Spleen (tissue), 7 donors: Measurements from ENCODE around the gene DNAH11.

Experiments
- CTCF ChIP-seq, 11 experiments: fragments of 200-600 bp in 7 of 11; fragments of 450-650 bp in 4 of 11; sonication (generic) in 4 of 11; IDR thresholded peaks in 8 of 11; conservative IDR thresholded peaks in 3 of 11; 1 replicate in 7 of 11; 2 replicates in 4 of 11; pipeline versions ENCODE4 v1.4.0 to v1.8.0; 2016 to 2021; ENCODE audit warnings: antibody characterized with exemption in 11 of 11, inconsistent platforms in 4 of 11, mild to moderate bottlenecking in 1 of 11
- POLR2A ChIP-seq, 3 donors: fragments of 450-650 bp; IDR thresholded peaks; one replicate each; pipeline ENCODE4 v1.5.1; 2017; ENCODE audit warnings: antibody characterized with exemption in 3 of 3, mild to moderate bottlenecking in 1 of 3
- POLR2AphosphoS5 ChIP-seq, 3 donors: sonication (generic); formaldehyde crosslinking; IDR thresholded peaks; one replicate each; pipeline ENCODE4 v1.5.1; 2017; ENCODE audit warnings: antibody characterized with exemption in 3 of 3
- donor health status: DM: no; HTN: no; CAD: no; lungs with moderate emphysema.
- donor health status: DM: no; HTN: no; CAD: no.
- donor health status: DM: no; HTN: no; CAD: no.

GRCh38 chr7:21915140-21915539, 372.3 kb downstream of the DNAH11 start:
- TF ChIP-seq CTCF (IDR thresholded peaks at IDR 0.05 in 8 of 11, conservative IDR thresholded peaks at IDR 0.05 in 3 of 11) (no peak), POLR2A (IDR thresholded peaks at IDR 0.05) (no peak), POLR2AphosphoS5 (IDR thresholded peaks at IDR 0.05) (no peak)
